Measurements from ENCODE around the gene UBQLNL.

The UBQLNL gene

DNA sequence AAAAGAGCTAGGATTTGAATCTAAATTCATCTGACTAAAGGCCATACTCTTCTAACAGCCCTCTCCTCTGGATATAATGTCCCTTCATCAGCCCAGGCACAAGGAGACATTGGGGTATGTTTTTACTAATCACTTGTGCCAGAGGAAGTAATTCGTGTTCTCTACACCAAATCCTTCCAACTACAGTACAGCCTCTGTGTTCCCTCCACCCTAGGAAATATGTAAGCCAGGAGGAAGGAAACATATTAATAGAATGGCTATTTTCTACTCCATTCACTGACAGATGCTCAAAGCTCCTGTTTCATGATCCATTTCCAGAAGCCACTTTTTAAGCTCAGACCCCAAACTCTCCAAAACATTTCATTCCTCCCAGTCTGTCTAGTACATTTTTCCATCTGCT is 12.0 kb upstream of the UBQLNL start:
- H3K4me1 ChIP-seq: no peaks in the 10 kb centered on the region
- H3K9me3 ChIP-seq: no peaks in the 10 kb centered on the region
- no peak for DNase-seq (ENCODE audit: low spot score in 2 of 2)
- H3K27me3 ChIP-seq (ENCODE audit: low read depth): no peaks in the 10 kb centered on the region
- in situ Hi-C loops (cut with MboI; ENCODE audit: low sequenced_read_pairs): no loop called here
- no peak overlapping the region for H3K4me3 ChIP-seq
- H3K36me3 ChIP-seq (replicated peaks): no peaks in the 10 kb centered on the region

DNA sequence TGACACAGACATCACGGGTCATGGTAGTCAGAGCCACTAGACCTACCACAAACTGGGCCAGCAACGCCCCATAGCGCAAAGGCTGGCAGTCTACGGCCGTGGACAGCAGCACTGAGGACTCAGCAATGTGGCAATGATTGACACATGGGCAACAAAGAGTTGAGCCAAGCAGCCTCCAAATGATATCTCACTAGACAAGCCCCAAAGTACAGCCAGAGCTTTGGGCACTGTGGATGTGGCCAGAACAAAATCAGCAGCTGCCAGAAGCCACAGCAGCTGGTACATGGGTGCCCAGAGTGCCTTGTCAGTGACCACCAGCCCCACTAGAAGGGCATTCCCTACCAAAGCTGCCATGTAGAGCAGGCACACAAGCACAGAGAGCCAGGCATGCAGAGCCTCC is 11.2 kb upstream of the UBQLNL start:
- no peaks in the 10 kb centered on the region for H3K9me3 ChIP-seq
- DNase-seq (ENCODE audit: low spot score in 2 of 2): no peak
- H3K4me1 ChIP-seq: no peaks in the 10 kb centered on the region
- no peaks in the 10 kb centered on the region for H3K36me3 ChIP-seq (replicated peaks)
- no peak overlapping the region for H3K4me3 ChIP-seq
- in situ Hi-C loops (cut with MboI; ENCODE audit: low sequenced_read_pairs): no loop called here
- H3K27me3 ChIP-seq (ENCODE audit: low read depth): no peaks in the 10 kb centered on the region

DNA sequence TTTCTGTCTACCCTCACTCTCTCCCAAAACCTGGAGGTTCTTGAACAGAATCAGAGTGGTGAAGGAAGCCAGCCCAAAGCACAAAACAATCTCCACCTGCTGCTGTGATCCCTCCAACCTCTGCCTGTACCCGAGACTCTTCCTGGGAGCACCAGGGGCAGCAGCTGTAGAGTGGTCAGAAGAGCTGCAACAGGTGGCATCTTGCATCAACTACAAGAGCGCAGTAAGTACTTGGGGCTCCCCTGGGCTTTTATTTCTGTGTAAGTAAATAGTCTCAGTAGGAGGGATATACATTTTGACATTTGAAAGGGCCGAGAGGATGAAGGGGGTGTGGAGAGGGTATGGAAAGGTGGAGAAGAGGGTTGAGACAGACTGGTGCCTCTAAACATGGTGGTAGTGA is 8.3 kb upstream of the UBQLNL start:
- Histone ChIP-seq H3K4me1 (no peaks in the 10 kb centered on the region), H3K4me3 (no peak overlapping the region), H3K36me3 (replicated peaks) (no peaks in the 10 kb centered on the region), H3K9me3 (no peaks in the 10 kb centered on the region), H3K27me3 (ENCODE audit: low read depth) (no peaks in the 10 kb centered on the region)
- DNase-seq (ENCODE audit: low spot score in 2 of 2): no peak
- in situ Hi-C loops (cut with MboI; ENCODE audit: low sequenced_read_pairs): no loop called here

DNA sequence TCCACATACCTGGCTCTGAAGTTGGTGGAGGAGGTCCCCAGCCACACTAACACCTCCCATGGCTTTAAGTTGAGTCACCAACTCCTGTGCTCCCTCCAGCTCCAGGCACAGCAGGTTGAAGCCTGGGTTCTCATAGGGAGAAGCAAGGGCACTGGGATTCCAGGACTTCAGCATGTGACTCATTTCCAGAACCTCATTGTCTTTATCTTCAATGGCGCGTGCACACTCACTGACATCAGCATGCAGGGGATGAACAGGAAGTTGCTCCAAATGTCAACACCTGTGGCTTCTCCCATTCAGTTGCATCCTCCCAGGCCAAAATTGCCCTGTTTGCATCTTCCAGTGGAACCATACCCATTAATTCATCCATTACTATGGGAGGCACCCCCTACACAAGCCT is 5.8 kb upstream of the UBQLNL start:
- no peak overlapping the region for H3K4me3 ChIP-seq
- H3K27me3 ChIP-seq (ENCODE audit: low read depth): no peaks in the 10 kb centered on the region
- H3K36me3 ChIP-seq (replicated peaks): no peaks in the 10 kb centered on the region
- no peak for DNase-seq (ENCODE audit: low spot score in 2 of 2)
- in situ Hi-C loops (cut with MboI; ENCODE audit: low sequenced_read_pairs): no loop called here
- H3K9me3 ChIP-seq: no peaks in the 10 kb centered on the region
- no peaks in the 10 kb centered on the region for H3K4me1 ChIP-seq

DNA sequence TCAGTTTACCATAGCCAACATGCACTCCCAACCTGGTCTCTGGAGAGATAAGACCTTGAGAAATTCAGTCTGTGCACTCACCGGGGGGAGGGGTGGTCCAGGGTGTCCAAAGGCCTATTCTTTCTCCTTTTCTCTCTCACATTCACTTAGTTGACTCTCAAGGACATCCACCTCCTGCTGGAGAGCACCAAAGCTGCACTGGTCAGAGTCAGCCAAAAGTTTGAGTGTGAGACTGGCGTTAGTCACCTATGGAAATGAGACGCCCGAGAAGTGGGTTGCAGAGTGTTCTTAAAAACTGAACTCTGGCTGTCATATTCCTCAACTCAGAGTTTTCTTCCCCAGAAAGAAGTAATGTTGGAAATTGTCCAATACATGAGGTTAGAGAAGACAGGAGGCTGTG is 5.0 kb upstream of the UBQLNL start:
- Histone ChIP-seq H3K4me1 (no peaks in the 10 kb centered on the region), H3K36me3 (replicated peaks) (no peaks in the 10 kb centered on the region), H3K9me3 (no peaks in the 10 kb centered on the region), H3K27me3 (ENCODE audit: low read depth) (no peaks in the 10 kb centered on the region), H3K4me3 (no peak overlapping the region)
- no peak for DNase-seq (ENCODE audit: low spot score in 2 of 2)
- in situ Hi-C loops (cut with MboI; ENCODE audit: low sequenced_read_pairs): no loop called here

DNA sequence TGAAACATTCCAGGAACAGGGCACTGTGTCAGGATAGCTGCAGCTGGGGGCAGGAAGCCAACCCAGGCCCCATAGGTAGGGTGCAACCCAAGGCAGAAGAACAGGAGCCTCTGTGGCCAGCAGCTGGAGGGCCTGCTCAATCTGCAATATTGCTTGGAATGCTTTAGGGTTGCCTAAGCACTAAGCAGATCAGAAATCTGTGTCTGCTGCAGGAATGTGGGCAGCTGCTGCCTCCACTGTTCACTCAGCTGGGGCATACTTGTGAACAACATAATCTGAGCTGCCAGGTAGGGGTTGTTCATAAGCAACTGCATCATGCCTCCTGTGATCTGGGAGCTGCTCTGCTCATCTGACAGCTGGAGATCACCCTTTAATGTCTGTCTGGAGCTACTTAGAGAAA is 1.7 kb downstream of the UBQLNL start:
- no peaks in the 10 kb centered on the region for H3K36me3 ChIP-seq (replicated peaks)
- H3K4me3 ChIP-seq: no peak overlapping the region
- in situ Hi-C loops (cut with MboI; ENCODE audit: low sequenced_read_pairs): no loop called here
- no peaks in the 10 kb centered on the region for H3K27me3 ChIP-seq (ENCODE audit: low read depth)
- DNase-seq (ENCODE audit: low spot score in 2 of 2): no peak
- H3K4me1 ChIP-seq: no peaks in the 10 kb centered on the region
- no peaks in the 10 kb centered on the region for H3K9me3 ChIP-seq

DNA sequence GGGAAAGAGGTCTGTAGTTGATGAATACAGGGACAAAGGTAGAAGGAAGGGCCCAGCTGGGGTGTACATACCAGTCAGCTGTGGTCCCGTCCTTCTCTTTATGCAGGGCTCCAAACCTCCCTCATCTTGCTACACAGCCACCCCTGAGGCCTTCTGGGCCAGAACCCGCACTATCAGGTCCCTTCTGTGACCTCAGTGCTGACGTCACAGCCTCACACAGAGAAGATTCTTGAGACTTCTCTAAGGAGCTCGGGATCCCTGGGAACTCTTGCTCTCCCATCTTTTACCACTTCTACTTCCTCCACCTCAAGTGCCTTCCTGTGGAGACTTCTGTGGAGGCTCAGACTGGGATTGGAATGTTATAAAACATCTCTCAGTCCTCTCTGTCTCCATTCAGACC is 6.7 kb downstream of the UBQLNL start, which contains the start of gene UBQLN3:
TSS of gene UBQLN3 (minus strand) at position 155 of the 400 bp plus-strand sequence. CDS start 399 bp downstream, outside the sequence.
- in situ Hi-C loops (cut with MboI; ENCODE audit: low sequenced_read_pairs): no loop called here
- Histone ChIP-seq H3K4me1 (no peaks in the 10 kb centered on the region), H3K36me3 (replicated peaks) (no peaks in the 10 kb centered on the region), H3K9me3 (no peaks in the 10 kb centered on the region), H3K27me3 (ENCODE audit: low read depth) (no peaks in the 10 kb centered on the region), H3K4me3 (no peak within 1 kb of the TSS)
- no peak for DNase-seq (ENCODE audit: low spot score in 2 of 2)

DNA sequence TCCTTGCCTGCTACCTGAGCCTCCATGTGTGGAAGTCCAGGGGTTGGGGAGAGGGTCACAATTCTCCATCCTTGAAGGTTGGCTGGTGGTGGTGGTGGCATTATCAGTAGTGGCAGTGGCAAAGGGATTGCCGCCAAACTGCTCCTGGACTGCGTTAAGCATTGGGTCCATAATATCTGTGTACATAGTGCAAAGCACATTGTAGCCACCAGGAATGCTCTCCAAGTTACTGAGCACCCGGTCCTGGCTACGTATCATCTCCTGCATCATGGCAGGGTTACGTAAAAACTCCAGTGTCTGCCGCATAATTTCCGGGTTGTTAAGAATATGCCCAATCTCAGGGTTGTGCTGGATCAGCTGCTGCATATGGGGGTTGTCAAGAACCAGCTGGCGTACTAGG is 7.9 kb downstream of the UBQLNL start:
- Histone ChIP-seq H3K4me1 (no peaks in the 10 kb centered on the region), H3K9me3 (no peaks in the 10 kb centered on the region), H3K27me3 (ENCODE audit: low read depth) (no peaks in the 10 kb centered on the region), H3K36me3 (replicated peaks) (no peaks in the 10 kb centered on the region), H3K4me3 (no peak overlapping the region)
- in situ Hi-C loops (cut with MboI; ENCODE audit: low sequenced_read_pairs): no loop called here
- DNase-seq (ENCODE audit: low spot score in 2 of 2): no peak

DNA sequence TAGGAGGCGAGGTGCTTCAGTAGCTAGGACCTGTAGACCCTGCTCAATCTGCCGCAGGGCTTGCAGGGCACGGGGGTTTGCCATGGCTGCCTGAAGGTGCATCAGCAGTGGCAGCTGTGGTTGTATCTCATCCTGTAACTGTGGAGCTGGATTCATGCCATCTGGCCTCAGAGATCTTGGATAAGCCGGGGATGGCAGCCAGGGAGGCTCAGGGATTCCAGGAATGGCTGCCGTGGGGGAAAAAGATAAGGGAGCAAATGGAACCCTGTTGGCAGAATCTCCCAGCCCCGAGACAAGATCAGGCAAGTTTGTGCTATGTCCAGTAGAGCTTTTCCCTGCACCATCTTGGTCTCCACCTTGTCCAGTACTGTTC is 8.6 kb downstream of the UBQLNL start:
- in situ Hi-C loops (cut with MboI; ENCODE audit: low sequenced_read_pairs): no loop called here
- no peaks in the 10 kb centered on the region for H3K4me1 ChIP-seq
- DNase-seq (ENCODE audit: low spot score in 2 of 2): no peak
- H3K36me3 ChIP-seq (replicated peaks): no peaks in the 10 kb centered on the region
- no peaks in the 10 kb centered on the region for H3K9me3 ChIP-seq
- no peaks in the 10 kb centered on the region for H3K27me3 ChIP-seq (ENCODE audit: low read depth)
- H3K4me3 ChIP-seq: no peak overlapping the region

DNA sequence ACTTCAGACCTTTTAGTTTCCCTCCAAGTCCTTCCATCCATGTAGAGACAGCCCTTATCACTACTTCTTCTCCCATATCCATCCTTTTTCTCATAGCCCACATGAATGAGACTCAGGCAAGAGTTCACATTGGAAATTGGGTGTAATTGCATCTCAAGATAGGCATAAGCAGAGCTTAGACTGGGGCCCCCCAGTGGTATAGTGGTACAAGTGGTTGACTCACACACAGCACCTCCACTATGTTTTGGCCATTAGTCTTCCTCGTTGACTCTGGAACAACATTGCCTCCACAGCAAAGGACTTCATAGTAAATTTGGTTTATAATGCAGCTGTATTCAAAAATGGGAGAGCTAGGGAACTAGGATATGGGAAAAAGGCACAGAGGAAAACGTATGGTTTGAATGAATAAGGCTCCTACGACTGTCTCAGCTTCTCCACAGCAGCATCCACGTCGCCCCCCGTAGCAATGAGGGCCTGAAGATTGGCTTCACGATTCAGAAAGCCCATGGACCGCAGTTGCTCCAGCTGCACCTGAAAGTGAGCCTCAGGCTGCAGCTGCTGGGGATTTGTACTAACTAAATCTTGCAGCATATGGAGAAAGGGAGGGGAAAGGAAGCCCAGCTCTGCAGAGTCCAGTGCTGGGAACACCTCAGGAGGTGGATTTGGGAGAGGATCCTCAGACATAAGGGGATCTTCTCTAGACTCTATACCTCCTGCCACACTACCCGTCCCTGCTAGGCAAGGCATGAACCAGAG is 9.1 kb downstream of the UBQLNL start:
- Histone ChIP-seq H3K4me3 (no peak overlapping the region), H3K27me3 (ENCODE audit: low read depth) (no peaks in the 10 kb centered on the region), H3K4me1 (no peaks in the 10 kb centered on the region), H3K9me3 (no peaks in the 10 kb centered on the region), H3K36me3 (replicated peaks) (no peaks in the 10 kb centered on the region)
- in situ Hi-C loops (cut with MboI; ENCODE audit: low sequenced_read_pairs): no loop called here
- DNase-seq (ENCODE audit: low spot score in 2 of 2): no peak

DNA sequence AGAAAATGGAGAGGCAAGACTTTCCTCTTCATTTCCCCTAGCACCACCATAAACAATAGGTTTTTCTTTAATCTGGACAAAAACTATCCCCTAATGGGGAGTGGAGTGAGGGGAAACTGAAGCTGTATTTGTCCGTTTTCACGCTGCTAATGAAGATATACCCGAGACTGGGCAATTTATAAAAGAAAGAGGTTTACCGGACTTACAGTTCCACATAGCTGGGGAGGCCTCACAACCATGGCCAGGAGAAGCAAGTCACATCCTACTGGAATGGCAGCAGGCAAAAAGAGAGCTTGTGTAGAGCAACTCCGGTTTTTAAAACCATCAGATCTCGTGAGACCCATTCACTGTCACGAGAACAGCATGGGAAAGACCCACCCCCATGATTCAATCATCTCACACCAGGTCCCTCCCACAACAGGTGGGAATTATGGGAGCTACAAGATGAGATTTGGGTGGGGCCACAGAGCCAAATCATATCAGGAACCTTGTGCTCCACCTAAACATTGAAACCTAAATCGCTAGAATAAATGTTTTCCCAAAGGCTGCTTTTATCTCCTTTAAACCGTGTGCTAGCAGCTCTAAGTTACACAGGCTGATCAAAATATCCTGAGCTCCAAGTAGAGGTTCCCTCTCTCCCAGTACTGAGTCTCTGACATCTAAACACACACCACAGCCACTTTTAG is 11.0 kb downstream of the UBQLNL start:
- DNase-seq (ENCODE audit: low spot score in 2 of 2): no peak
- in situ Hi-C loops (cut with MboI; ENCODE audit: low sequenced_read_pairs): no loop called here
- H3K4me1 ChIP-seq: no peaks in the 10 kb centered on the region
- H3K4me3 ChIP-seq: no peak overlapping the region
- H3K36me3 ChIP-seq (replicated peaks): no peaks in the 10 kb centered on the region
- H3K9me3 ChIP-seq: no peaks in the 10 kb centered on the region
- 0 out of 2 replicates have a peak, but pooled peaks cover 2% of the 10 kb centered on the region for H3K27me3 ChIP-seq (ENCODE audit: low read depth)

DNA sequence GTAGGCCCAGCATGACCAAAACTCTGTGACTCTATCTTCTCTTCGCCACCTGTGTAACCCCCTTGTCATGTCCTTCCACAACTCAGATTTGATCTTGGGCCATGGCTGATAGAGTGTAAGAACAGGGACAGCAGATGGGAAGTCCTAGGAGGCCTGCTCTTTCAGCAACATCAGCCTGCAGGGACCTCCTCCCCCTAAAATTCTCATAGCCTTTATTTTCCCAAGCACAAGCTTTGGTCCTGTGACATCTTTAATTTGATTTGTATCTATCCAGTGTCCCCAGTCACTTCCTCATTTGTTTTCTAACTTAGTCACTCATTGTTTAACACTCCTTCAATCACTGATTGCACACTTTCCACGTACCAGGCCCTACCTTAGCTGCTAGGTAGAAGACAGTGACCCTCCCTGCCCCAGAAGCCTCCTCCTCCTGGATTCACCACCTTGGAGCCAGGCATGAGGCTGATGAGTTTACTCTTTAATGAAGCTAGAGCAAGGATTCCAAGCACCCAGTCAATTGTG is 12.0 kb downstream of the UBQLNL start:
- DNase-seq (ENCODE audit: low spot score in 2 of 2): no peak
- no peak overlapping the region for H3K4me3 ChIP-seq
- H3K36me3 ChIP-seq (replicated peaks): no peaks in the 10 kb centered on the region
- in situ Hi-C loops (cut with MboI; ENCODE audit: low sequenced_read_pairs): no loop called here
- 0 out of 2 replicates have a peak, but pooled peaks cover 3% of the 10 kb centered on the region for H3K27me3 ChIP-seq (ENCODE audit: low read depth)
- no peaks in the 10 kb centered on the region for H3K9me3 ChIP-seq
- H3K4me1 ChIP-seq: no peaks in the 10 kb centered on the region

DNA sequence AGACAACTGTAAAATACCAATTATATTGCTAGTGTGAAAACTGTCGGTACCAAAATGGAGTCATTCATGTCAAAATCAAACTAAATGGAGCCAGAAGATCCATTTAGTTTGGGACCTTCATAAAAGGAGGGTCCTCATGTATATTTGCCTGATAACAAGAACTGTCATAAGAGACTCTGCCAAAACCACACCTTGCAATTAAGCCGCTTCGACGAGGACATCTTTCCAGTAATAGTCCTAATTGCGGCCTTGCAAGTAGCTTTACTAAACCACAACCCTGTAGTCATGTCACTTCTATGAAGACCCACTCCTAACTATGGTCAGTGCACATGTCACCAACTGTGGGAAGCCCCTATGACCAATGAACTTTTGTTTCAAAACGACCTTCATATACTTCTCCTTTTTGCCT is 16.1 kb downstream of the UBQLNL start:
- no peaks in the 10 kb centered on the region for H3K4me1 ChIP-seq
- in situ Hi-C loops (cut with MboI; ENCODE audit: low sequenced_read_pairs): no loop called here
- 0 out of 2 replicates have a peak, but pooled peaks cover 3% of the 10 kb centered on the region for H3K27me3 ChIP-seq (ENCODE audit: low read depth)
- no peak for DNase-seq (ENCODE audit: low spot score in 2 of 2)
- H3K36me3 ChIP-seq (replicated peaks): no peaks in the 10 kb centered on the region
- H3K4me3 ChIP-seq: no peak overlapping the region
- no peaks in the 10 kb centered on the region for H3K9me3 ChIP-seq

DNA sequence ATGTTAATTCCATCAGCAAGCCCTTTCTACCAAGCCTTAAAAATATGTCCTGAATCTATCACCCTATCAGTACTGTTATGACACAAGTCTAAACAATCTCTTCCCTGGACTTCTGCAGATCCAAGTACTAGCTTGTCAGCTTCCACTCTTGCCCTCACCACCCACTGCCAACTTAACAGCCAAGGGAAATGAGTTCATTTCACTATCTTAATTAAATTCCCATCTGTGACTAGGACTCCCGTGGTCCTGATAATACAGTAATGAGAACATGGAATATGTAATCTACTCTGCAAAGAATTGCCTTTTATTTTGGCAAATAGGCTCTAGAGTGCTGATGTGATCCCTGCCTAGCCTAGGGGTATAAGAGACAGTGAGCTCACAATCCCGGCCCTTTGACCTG is 16.8 kb downstream of the UBQLNL start:
- 0 out of 2 replicates have a peak, but pooled peaks cover 3% of the 10 kb centered on the region for H3K27me3 ChIP-seq (ENCODE audit: low read depth)
- DNase-seq (ENCODE audit: low spot score in 2 of 2): no peak
- in situ Hi-C loops (cut with MboI; ENCODE audit: low sequenced_read_pairs): no loop called here
- no peaks in the 10 kb centered on the region for H3K4me1 ChIP-seq
- no peak overlapping the region for H3K4me3 ChIP-seq
- no peaks in the 10 kb centered on the region for H3K36me3 ChIP-seq (replicated peaks)
- H3K9me3 ChIP-seq: no peaks in the 10 kb centered on the region
